ENCODE data around the gene CAMK4. TPM values are rescaled to one million over a fixed set of nuclear protein-coding genes. Genes with fewer than 3 reads are reported as not detected.
A peak's percentile ranks its signal among the peaks of the same experiment; 100 is the strongest.

Gene CAMK4
- polyA plus RNA-seq, 1 donor from 2014 or later = 9.7 TPM

DNA sequence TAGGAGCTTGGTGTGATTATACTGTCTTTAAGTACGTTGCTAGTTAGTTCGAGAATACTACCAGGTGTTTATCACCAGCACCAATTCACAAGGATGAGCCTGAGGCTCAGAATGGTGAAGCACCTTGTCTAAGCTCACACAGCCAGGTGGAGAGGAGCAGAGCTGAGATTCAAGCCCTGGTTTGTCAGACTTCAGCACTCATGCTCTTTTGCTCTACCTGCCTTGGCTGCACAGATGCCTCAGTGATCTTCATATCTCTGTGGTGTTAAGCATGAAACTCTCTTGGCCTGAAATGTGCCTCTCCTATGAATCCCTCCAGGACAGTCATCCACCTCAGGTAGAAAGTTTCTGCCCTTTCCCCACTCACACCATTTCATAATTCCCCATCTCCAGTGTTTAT, 12.2 kb downstream of the CAMK4 start:
- Mint-ChIP-seq H3K9me3 (no peaks in the 10 kb centered on the region), H3K27me3 (no peaks in the 10 kb centered on the region), H3K4me3 (no peak overlapping the region), H3K36me3 (no peaks in the 10 kb centered on the region), H3K4me1 (peaks cover 0 to 3% (median 2%) of the 10 kb centered on the region in 3 donors), H3K27ac (no peak overlapping the region)

DNA sequence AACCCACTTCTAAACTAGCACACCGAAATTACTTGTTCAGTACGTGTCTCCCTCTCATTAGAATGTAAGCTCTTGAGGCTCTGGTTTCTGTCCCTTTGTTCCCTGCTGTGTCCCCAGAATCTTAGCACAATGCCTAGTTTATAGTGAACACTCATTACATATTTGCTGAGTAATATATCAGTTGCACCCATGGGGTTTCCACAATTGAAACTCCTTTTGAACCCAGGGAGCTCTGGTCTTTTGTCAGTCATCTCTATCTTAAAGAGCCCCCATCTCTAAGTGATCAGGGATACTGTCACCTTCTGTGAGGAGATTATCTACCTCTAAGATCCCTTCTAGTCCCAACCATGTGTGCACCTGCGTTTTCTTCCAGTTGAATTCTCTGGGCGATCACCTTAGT, 12.8 kb downstream of the CAMK4 start:
- Mint-ChIP-seq H3K4me3 (no peak overlapping the region), H3K36me3 (no peaks in the 10 kb centered on the region), H3K9me3 (no peaks in the 10 kb centered on the region), H3K27me3 (no peaks in the 10 kb centered on the region), H3K4me1 (peaks cover 0 to 3% (median 2%) of the 10 kb centered on the region in 3 donors), H3K27ac (no peak overlapping the region)

DNA sequence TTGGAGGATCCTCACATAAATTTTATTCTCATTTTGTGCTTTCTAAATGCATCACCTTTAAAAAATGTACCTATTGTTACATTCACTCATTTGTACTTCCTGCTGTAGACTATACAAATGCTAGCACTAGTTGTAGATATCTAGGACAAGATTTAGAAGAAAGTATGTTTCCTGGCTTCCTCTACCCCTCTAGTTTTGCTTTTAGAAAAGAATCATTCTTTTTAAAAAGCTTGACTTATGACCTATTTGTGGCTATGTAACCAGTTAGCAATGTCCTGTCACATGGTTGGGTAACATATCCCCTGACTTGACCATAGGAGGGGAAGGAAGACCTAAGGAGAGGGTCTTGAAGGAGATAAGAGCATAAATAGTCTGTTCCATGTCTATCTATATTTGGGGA, 13.3 kb downstream of the CAMK4 start:
- no peak overlapping the region for H3K4me3 Mint-ChIP-seq

DNA sequence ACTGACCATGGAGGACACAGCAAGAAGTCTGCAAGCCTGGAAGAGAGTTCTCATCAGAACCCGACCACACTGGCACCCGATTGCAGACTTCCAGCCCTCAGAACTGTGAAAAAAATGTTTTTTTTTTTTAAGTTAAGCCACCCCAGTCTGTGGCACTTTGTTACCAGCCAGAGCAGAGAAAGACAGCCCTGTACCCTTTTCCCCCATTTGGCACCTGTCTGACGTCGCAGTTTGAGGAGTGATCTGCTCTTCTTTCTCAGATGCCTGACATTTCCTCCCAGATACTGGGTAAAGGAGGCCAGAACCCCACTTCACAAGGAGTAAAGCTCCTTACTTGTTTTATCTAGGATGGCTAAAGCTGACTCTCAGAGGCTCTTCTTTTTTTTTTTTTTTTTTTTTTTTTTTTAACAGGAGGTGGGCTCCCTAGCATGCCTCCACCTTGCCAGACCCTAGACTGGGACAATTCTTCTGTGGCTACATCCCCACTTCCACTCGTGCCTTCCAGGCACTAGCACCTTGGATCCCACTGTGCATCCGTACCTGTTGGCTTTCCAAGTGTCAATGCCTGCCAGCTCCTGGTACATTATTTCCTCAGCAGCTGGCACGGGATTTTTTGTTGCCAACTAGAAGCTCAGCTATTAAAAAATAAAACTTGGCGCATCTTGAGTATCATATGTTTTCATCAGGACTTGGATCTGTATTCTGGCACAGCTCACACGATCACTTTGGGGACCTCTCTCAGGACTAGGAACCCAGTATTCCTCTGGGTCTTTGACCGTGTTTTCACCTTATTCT, 14.4 kb downstream of the CAMK4 start:
- no peaks in the 10 kb centered on the region for H3K36me3 Mint-ChIP-seq
- peaks cover 0 to 3% (median 2%) of the 10 kb centered on the region in 3 donors for H3K4me1 Mint-ChIP-seq
- no peak overlapping the region for H3K27ac Mint-ChIP-seq
- peak overlapping the region in 1 of 4 donors; percentile 24 for H3K4me3 Mint-ChIP-seq
- H3K9me3 Mint-ChIP-seq = no peaks in the 10 kb centered on the region
- no peaks in the 10 kb centered on the region for H3K27me3 Mint-ChIP-seq

More for the DNA sequence above, 13.3 kb downstream of the CAMK4 start:
- Mint-ChIP-seq H3K9me3 (no peaks in the 10 kb centered on the region), H3K27me3 (no peaks in the 10 kb centered on the region), H3K36me3 (no peaks in the 10 kb centered on the region), H3K4me1 (peaks cover 0 to 3% (median 2%) of the 10 kb centered on the region in 3 donors), H3K27ac (no peak overlapping the region)

DNA sequence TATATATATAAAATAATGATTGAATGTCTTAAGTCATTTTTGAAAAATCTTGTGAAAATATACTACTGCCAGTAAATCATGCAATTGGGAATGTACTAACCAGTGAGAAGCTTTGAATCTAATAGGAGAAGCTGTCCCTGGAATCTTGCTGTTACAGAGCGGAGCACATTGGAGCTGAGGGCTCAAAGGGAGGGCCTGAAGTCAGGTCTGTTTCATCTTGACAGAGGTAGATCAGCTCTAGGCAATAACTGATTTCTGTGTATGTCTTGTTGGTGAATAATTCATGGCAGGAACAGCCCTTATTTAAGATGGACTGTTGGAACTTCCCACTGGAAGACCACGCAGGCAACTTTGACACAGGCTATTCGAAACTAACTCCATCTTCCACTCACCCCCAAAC, 17.5 kb downstream of the CAMK4 start:
- H3K9me3 Mint-ChIP-seq = no peaks in the 10 kb centered on the region
- no peaks in the 10 kb centered on the region for H3K4me1 Mint-ChIP-seq
- no peaks in the 10 kb centered on the region for H3K36me3 Mint-ChIP-seq
- no peak overlapping the region for H3K27ac Mint-ChIP-seq
- H3K4me3 Mint-ChIP-seq = no peak overlapping the region
- H3K27me3 Mint-ChIP-seq = no peaks in the 10 kb centered on the region

DNA sequence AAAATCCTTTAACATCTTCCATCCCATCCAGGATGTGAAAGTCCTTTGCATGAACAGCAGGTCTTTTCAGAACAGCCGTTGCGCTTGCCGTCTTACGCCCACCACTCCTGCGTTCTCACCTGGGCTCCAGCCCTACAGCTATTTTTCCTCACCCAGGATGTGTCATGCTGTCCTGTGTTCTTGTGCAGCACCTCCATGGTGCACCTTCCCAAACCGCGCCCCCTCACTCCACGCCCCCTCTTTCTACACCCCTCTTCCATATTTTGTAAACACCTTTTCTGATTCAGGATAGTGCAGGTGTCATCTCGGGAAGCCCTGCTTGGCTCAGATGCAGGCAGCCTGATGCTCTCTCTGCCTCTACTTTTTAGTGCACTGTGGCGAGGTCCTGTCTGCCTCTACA, 18.4 kb downstream of the CAMK4 start:
- H3K4me1 Mint-ChIP-seq = no peaks in the 10 kb centered on the region
- no peaks in the 10 kb centered on the region for H3K36me3 Mint-ChIP-seq
- H3K27ac Mint-ChIP-seq = no peak overlapping the region
- H3K4me3 Mint-ChIP-seq = no peak overlapping the region
- H3K9me3 Mint-ChIP-seq = no peaks in the 10 kb centered on the region
- H3K27me3 Mint-ChIP-seq = no peaks in the 10 kb centered on the region

DNA sequence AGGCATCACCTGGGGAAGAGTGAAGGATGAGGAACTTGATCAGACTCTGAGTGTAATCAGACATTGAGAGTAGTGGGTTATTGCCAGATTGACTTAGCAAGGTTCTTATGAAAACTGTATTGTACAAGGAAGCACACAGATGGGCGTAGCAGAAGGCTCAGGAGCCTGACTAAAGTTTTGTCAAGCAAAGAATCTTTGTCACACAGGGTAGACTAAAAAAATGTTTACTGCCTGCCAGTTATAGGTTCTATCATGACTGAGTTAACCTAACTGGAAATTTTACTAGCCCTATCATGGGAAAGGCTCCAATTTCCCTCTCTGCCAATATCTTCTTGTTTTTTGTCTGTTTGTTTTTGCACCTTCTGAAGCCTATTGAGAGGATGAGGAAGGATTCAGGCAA, 19.1 kb downstream of the CAMK4 start:
- no peaks in the 10 kb centered on the region for H3K9me3 Mint-ChIP-seq
- no peaks in the 10 kb centered on the region for H3K36me3 Mint-ChIP-seq
- H3K27ac Mint-ChIP-seq = no peak overlapping the region
- H3K27me3 Mint-ChIP-seq = no peaks in the 10 kb centered on the region
- no peaks in the 10 kb centered on the region for H3K4me1 Mint-ChIP-seq
- H3K4me3 Mint-ChIP-seq = no peak overlapping the region

DNA sequence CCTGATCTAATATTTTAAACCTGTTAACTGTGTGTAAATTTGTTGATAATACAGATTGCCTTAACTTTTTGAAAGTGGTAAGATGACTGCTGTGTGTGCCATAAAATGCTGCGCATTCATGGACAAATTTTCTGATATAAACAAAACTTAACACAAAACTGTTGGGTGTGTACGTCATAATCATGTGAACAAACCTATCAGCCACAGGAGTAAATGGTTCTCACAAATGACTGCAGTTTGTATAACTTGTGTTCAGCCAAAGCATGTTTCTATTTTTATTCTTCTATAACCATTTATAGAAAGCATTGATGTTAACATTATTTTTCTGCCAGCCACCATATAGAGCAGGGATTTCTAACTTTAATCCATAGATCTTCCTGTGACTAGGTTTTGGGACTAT, 21.5 kb downstream of the CAMK4 start:
- H3K4me1 Mint-ChIP-seq = peaks cover 0 to 2% (median 0%) of the 10 kb centered on the region in 3 donors
- no peaks in the 10 kb centered on the region for H3K27me3 Mint-ChIP-seq
- no peaks in the 10 kb centered on the region for H3K9me3 Mint-ChIP-seq
- no peak overlapping the region for H3K4me3 Mint-ChIP-seq
- no peak overlapping the region for H3K27ac Mint-ChIP-seq
- H3K36me3 Mint-ChIP-seq = no peaks in the 10 kb centered on the region

DNA sequence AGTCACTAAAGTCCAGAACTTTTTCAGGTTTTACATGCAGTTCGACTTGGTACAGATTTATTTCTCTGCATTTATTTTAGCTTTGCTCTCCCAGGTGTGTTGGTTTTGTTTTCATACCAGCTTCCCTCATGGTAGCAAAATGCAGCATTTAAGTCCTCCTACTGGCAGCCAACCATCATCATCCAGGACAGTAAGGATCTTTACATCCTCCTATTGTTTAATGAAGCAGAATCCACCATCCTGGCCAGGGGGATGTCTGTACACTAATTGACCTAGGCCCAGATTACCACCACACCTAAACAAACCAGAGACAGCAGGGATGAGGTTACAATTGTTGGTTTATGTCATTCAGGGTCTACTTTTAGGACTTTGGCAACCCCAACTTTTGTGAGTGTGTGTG, 22.3 kb downstream of the CAMK4 start:
- H3K27ac Mint-ChIP-seq = no peak overlapping the region
- peaks cover 0 to 2% (median 0%) of the 10 kb centered on the region in 3 donors for H3K4me1 Mint-ChIP-seq
- no peaks in the 10 kb centered on the region for H3K27me3 Mint-ChIP-seq
- no peak overlapping the region for H3K4me3 Mint-ChIP-seq
- no peaks in the 10 kb centered on the region for H3K36me3 Mint-ChIP-seq
- no peaks in the 10 kb centered on the region for H3K9me3 Mint-ChIP-seq

DNA sequence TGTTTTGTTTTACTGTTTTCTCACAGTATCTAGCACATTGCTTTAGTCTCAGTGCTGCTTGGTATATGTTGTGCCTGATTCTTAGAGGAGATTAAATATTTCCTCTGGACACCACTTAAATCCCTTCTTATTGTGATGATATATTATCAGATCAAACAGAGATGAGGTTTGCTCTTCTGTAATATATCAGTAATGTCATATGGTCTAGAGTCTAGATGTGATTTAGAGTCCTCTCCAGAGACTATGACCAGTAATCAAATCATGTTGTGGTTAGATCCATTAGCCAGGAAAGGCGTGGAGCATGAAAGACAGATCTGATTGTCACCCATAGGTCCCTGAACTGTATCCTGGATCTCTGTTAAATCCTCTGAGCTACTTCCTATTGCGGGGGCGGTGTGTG, 24.4 kb downstream of the CAMK4 start:
- H3K36me3 Mint-ChIP-seq = no peaks in the 10 kb centered on the region
- H3K27ac Mint-ChIP-seq = peak overlapping the region in 1 of 3 donors; percentile 76
- H3K4me1 Mint-ChIP-seq = peaks cover 0 to 9% (median 2%) of the 10 kb centered on the region in 3 donors
- no peaks in the 10 kb centered on the region for H3K9me3 Mint-ChIP-seq
- H3K4me3 Mint-ChIP-seq = no peak overlapping the region
- no peaks in the 10 kb centered on the region for H3K27me3 Mint-ChIP-seq

DNA sequence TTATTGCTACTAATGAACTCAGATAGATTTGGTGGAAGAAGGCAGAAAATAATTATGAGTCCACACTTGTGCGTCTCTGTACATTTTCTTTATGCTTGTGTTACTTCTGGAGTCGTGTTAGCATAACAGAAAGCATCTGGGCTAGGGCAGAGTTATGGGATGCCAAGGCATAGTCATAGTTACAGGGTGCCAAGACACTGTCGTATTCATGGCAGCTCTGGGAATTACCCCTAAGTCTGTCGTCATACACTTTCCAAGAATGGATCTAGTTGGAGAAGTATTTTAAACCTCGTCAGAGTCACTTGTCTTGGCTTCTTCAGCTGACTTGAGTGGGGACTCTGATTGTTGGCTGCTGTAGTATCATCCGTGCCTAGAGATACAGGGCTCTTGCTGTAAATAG, 27.7 kb downstream of the CAMK4 start:
- H3K4me3 Mint-ChIP-seq = no peak overlapping the region
- H3K4me1 Mint-ChIP-seq = peaks cover 0 to 19% (median 5%) of the 10 kb centered on the region in 3 donors
- no peaks in the 10 kb centered on the region for H3K36me3 Mint-ChIP-seq
- H3K9me3 Mint-ChIP-seq = no peaks in the 10 kb centered on the region
- no peak overlapping the region for H3K27ac Mint-ChIP-seq
- H3K27me3 Mint-ChIP-seq = peaks cover 1% of the 10 kb centered on the region

DNA sequence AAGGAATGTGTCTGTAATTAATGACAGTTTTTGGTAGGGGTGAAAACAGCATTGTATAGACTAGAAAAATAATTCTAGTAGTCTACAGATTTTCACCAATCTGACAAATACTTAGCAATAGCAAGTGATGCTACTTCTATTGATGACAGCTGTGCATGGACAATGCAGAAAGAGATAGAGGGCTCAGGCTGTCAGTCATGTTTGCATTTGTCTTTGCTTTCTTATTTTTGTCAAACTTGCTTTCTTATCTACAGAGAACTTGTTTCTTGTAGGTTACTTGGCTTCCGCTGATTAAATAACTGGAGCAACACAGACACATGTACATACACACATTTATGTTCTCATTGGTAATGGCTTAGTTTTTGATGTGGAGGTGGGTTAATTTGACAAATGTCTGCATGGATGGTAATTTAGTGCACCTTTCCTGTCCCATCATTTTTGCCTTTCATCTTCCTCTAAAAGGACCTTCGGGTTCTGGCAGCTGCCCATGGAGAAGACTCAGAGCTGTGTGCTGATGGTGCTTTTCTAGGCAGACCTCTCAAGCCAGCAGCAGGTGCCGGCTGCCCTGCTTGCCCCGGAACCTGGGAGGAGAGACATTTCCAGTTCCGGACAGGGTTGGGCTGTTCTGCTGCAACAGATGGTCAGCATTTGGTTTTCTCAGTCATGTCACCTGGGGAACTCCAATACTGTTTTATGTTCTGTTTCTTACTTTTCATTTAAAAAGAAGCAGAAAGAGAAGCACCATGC, 28.8 kb downstream of the CAMK4 start:
- no peaks in the 10 kb centered on the region for H3K9me3 Mint-ChIP-seq
- H3K4me3 Mint-ChIP-seq = peak overlapping the region in 1 of 4 donors; percentile 29
- no peak overlapping the region for H3K27ac Mint-ChIP-seq
- H3K36me3 Mint-ChIP-seq = no peaks in the 10 kb centered on the region
- peaks cover 0 to 19% (median 5%) of the 10 kb centered on the region in 3 donors for H3K4me1 Mint-ChIP-seq
- peaks cover 1% of the 10 kb centered on the region for H3K27me3 Mint-ChIP-seq

DNA sequence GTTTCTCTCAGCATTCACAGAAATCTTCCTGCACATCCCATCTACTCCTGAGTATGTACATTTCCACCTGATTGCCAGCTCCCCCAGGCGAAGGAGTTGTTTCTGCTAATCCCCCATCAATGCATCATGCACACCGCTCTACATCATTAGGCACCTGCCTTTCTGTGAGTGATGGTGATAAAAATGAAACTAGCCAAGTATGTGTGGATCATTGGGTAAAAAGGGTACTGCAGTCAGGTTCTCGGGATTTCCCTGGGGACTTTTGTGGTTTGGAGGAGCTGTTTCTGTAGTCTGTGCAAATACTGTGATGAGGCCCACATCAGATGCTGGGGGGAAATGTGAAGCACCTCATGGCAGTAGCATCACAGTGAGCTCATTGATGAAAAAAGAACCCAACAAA, 30.4 kb downstream of the CAMK4 start:
- H3K9me3 Mint-ChIP-seq = no peaks in the 10 kb centered on the region
- H3K4me3 Mint-ChIP-seq = peak overlapping the region in 1 of 4 donors; percentile 69
- peaks cover 0 to 19% (median 5%) of the 10 kb centered on the region in 3 donors for H3K4me1 Mint-ChIP-seq
- no peaks in the 10 kb centered on the region for H3K36me3 Mint-ChIP-seq
- H3K27me3 Mint-ChIP-seq = peaks cover 1% of the 10 kb centered on the region
- H3K27ac Mint-ChIP-seq = peak overlapping the region in 1 of 3 donors; percentile 61

DNA sequence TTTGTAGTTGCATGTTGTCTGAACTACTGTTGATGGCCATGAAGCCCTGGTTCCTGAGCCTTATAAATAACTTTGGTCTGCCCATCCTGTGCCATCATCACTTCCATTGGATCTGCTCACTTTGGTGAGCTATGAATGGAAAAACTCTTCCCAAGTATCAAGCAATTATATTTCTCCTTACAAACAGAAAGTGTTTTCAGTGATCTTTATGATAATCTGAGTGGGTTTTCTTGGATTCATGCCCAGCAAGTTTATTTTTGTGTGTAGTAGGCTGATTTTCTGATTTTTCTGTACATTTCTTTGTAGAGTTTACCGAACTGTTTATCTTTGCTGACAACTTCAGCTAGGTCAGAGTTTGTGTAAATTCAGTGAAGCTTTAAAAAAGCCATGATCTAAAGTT, 31.0 kb downstream of the CAMK4 start:
- Mint-ChIP-seq H3K27me3 (peaks cover 1% of the 10 kb centered on the region), H3K4me1 (peaks cover 0 to 19% (median 5%) of the 10 kb centered on the region in 3 donors), H3K36me3 (no peaks in the 10 kb centered on the region), H3K27ac (peak overlapping the region in 1 of 3 donors; percentile 50), H3K4me3 (no peak overlapping the region), H3K9me3 (no peaks in the 10 kb centered on the region)

DNA sequence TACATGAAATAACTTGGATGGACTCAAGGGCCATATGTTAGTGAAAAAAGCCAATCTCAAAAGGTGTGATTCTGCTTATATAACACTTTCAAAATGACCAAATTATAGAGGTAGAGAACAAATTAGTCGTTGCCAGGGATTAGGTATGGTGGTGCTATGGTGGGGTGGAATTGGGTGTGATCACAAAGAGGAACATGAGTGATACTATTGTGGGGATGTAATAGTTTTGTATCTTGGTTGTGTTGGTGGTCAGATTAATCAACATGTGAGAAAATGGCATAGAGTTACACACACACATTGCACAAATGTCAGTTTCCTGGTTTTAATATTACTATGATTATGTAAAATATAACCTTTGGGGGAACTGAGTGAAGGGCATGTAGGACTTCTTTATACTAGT, 31.9 kb downstream of the CAMK4 start:
- no peaks in the 10 kb centered on the region for H3K9me3 Mint-ChIP-seq
- H3K27ac Mint-ChIP-seq = no peak overlapping the region
- peaks cover 1% of the 10 kb centered on the region for H3K27me3 Mint-ChIP-seq
- peaks cover 0 to 17% (median 5%) of the 10 kb centered on the region in 3 donors for H3K4me1 Mint-ChIP-seq
- no peak overlapping the region for H3K4me3 Mint-ChIP-seq
- H3K36me3 Mint-ChIP-seq = no peaks in the 10 kb centered on the region

Measured in IgD-negative memory B cell (primary cell).